VCaP (cell line): ENCODE measurements around the gene ZNF438.
A peak's percentile ranks its signal among the peaks of the same experiment; 100 is the strongest.
"Not testable (repeated sequence)": the region's sequence is repeated elsewhere in the genome, so short reads cannot be mapped to it uniquely, and the experiment has no call there.

ENCODE experiments used
- H3K27ac ChIP-seq: fragments of 450-650 bp; 2 replicates; pipeline ENCODE4 v1.5.1; 2017
- CTCF ChIP-seq: fragments of 450-650 bp; conservative IDR thresholded peaks from 2 replicates; pipeline ENCODE4 v1.5.1; 2017; ENCODE audit warnings: mild to moderate bottlenecking, moderate library complexity

ZNF438 gene

GRCh38 chr10:31041011-31041410 is 9.3 kb upstream of the ZNF438 start:
- TF ChIP-seq CTCF = no peak
- H3K27ac ChIP-seq = no peak overlapping the region

GRCh38 chr10:31039006-31039405 is 7.3 kb upstream of the ZNF438 start:
- not testable (repeated sequence) for H3K27ac ChIP-seq

GRCh38 chr10:31037749-31038148 is 6.1 kb upstream of the ZNF438 start:
- TF ChIP-seq CTCF = no peak
- H3K27ac ChIP-seq = no peak overlapping the region

- no peak for TF ChIP-seq CTCF
- H3K27ac ChIP-seq = no peak overlapping the region
Observed at GRCh38 chr10:31036209-31036608, 4.5 kb upstream of the ZNF438 start.

GRCh38 chr10:31035266-31035798 is 3.7 kb upstream of the ZNF438 start:
- no peak for TF ChIP-seq CTCF
- H3K27ac ChIP-seq = no peak overlapping the region

- no peak for TF ChIP-seq CTCF
- H3K27ac ChIP-seq = no peak overlapping the region
Observed at GRCh38 chr10:31034098-31034909, 2.6 kb upstream of the ZNF438 start.

GRCh38 chr10:31033147-31033546 is 1.5 kb upstream of the ZNF438 start:
- H3K27ac ChIP-seq = peak overlapping the region; percentile 79
- TF ChIP-seq CTCF = no peak
